ENCODE data around the gene SVOP. TPM values are rescaled to one million over a fixed set of nuclear protein-coding genes. Genes with fewer than 3 reads are reported as not detected.

The SVOP gene
- total and polyA plus RNA-seq, 2 of the 8 experiments (the other 6 are each of a cell fraction or from before 2014, with no cell fraction given), result 0.06 TPM; not detected in 1

- no peak for TF ChIP-seq CHD7 (IDR thresholded peaks at IDR 0.05; ENCODE audit: insufficient replicate concordance, low read length)
- no peak for TF ChIP-seq POU5F1 (IDR thresholded peaks at IDR 0.05; ENCODE audit: low read depth, low read length)
- no peak for TF ChIP-seq GTF2F1 (IDR thresholded peaks at IDR 0.05; ENCODE audit: borderline replicate concordance, low read depth, low read length)
- TF ChIP-seq SP4 (IDR thresholded peaks at IDR 0.05; ENCODE audit: low read length), result no peak
Measured at GRCh38 chr12:109047081-109047805, 26.4 kb upstream of the SVOP start (continued).
